Esophagus muscularis mucosa (tissue), 4 donors: Measurements from ENCODE around the gene HIC1. TPM values are rescaled to one million over a fixed set of nuclear protein-coding genes. Genes with fewer than 3 reads are reported as not detected.

Source experiments
- DNase-seq: peaks from one replicate; pipeline ENCODE4 v3.0.0-alpha.2; 2017; ENCODE audit errors: extremely low spot score
- H3K27ac ChIP-seq, 4 donors: fragments of 200-600 bp; sonication (generic); replicated peaks in 1 of 4; 1 replicate in 3 of 4; 2 replicates in 1 of 4; pipeline ENCODE4 v1.5.1; 2016 to 2019; ENCODE audit warnings: mild to moderate bottlenecking in 1 of 4
- H3K27me3 ChIP-seq, 4 donors: fragments of 200-600 bp; sonication (generic); one replicate each; pipeline versions ENCODE4 v1.5.1 to v1.6.0; 2016 to 2019
- H3K36me3 ChIP-seq, 4 donors: fragments of 200-600 bp; sonication (generic); one replicate each; pipeline ENCODE4 v1.5.1; 2016 to 2019
- H3K4me1 ChIP-seq, 4 donors: fragments of 200-600 bp; sonication (generic); one replicate each; pipeline ENCODE4 v1.5.1; 2016 to 2019
- H3K4me3 ChIP-seq, 4 donors: fragments of 200-600 bp; sonication (generic); 1 replicate in 2 of 4; 2 replicates in 2 of 4; pipeline ENCODE4 v1.5.1; 2016 to 2019; ENCODE audit warnings: mild to moderate bottlenecking in 4 of 4, moderate library complexity in 1 of 4
- H3K9me3 ChIP-seq, 4 donors: fragments of 200-600 bp; sonication (generic); 1 replicate in 3 of 4; 2 replicates in 1 of 4; pipeline ENCODE4 v1.5.1; 2016 to 2019
- CTCF ChIP-seq, 3 experiments: fragments of 200-600 bp in 2 of 3; fragments of 450-650 bp in 1 of 3; sonication (generic) in 2 of 3; IDR thresholded peaks; one replicate each; pipeline ENCODE4 v1.5.1; 2017 to 2019; ENCODE audit warnings: antibody characterized with exemption in 3 of 3, mild to moderate bottlenecking in 2 of 3, moderate library complexity in 1 of 3
- EP300 ChIP-seq: sonication (generic); formaldehyde crosslinking; IDR thresholded peaks from one replicate; pipeline ENCODE4 v1.6.1; 2017; ENCODE audit warnings: antibody characterized with exemption
- POLR2A ChIP-seq: fragments of 450-650 bp; IDR thresholded peaks from one replicate; pipeline ENCODE4 v1.6.1; 2017; ENCODE audit warnings: antibody characterized with exemption, moderate library complexity, mild to moderate bottlenecking, low read depth
- POLR2AphosphoS5 ChIP-seq, 2 donors: sonication (generic); formaldehyde crosslinking; IDR thresholded peaks; one replicate each; pipeline ENCODE4 v1.6.1; 2017; ENCODE audit warnings: antibody characterized with exemption in 2 of 2
- WGBS: methylation state at CpG from one replicate; pipeline ENCODE4 v1.1.5; 2018; 5-methylcytosine and 5-hydroxymethylcytosine counted together
- intact Hi-C: fragments of 100-400 bp; cut with DNase I; formaldehyde crosslinking; loops from one replicate; pipeline ENCODE4 v1.15.1; 2023
- total RNA-seq, 4 donors: library from RNA; depleted of rRNA; stranded (reverse); fragments of >200 nt; gene quantifications; one replicate each; pipeline versions ENCODE4 v1.1.0 to v1.2.1, GENCODE V29; 2016

HIC1 gene
- 10 to 100 TPM; 48.6 to 86.4 (median 54.9) TPM for total RNA-seq

- Histone ChIP-seq H3K27me3 (peaks cover 0 to 43% (median 0%) of the 10 kb centered on the region in 4 donors), H3K9me3 (no peaks in the 10 kb centered on the region), H3K27ac (peak within 1 kb of the TSS; percentile 90 to 97 (median 92)), H3K4me1 (peaks cover 54 to 86% (median 81%) of the 10 kb centered on the region in 4 donors), H3K4me3 (peak within 1 kb of the TSS; percentile 66 to 84 (median 72)), H3K36me3 (peaks cover 3 to 23% (median 8%) of the 10 kb centered on the region in 4 donors)
- intact Hi-C loops: loop anchor here (5.0 kb wide), 2 partner anchors 123 to 298 kb away; no protein-coding TSS in a partner anchor
- 8% methylated on average over 7 of the region's 72 CpGs for WGBS
- DNase-seq: peak; percentile 94
- TF ChIP-seq CTCF (IDR thresholded peaks at IDR 0.05): peak in 2 of 3 experiments; percentile 96 to 98
- no peak for TF ChIP-seq EP300
- TF ChIP-seq POLR2AphosphoS5 (IDR thresholded peaks at IDR 0.05): peak; percentile 85 to 87
- peak; percentile 45 for TF ChIP-seq POLR2A
These were observed at the start of gene HIC1 for GRCh38 chr17:2054512-2055291. TSS of gene HIC1 (plus strand) at chr17:2055103. CDS start at chr17:2056691, 1,588 bp downstream.

- H3K4me1 ChIP-seq: peaks cover 0 to 14% (median 10%) of the 10 kb centered on the region in 4 donors
- TF ChIP-seq EP300 (no peak), POLR2AphosphoS5 (IDR thresholded peaks at IDR 0.05) (no peak), POLR2A (no peak), CTCF (IDR thresholded peaks at IDR 0.05) (no peak)
- no peak overlapping the region for H3K27ac ChIP-seq
- no peaks in the 10 kb centered on the region for H3K36me3 ChIP-seq
- no peak overlapping the region for H3K4me3 ChIP-seq
- DNase-seq: no peak
- 84% methylated on average over 15 of the region's 15 CpGs for WGBS
- H3K27me3 ChIP-seq: peaks cover 0 to 3% (median 0%) of the 10 kb centered on the region in 4 donors
- intact Hi-C loops: no loop called here
- H3K9me3 ChIP-seq: no peaks in the 10 kb centered on the region
These were observed 46.4 kb upstream of the HIC1 start for GRCh38 chr17:2008332-2009126.

- Histone ChIP-seq H3K4me3 (no peak overlapping the region), H3K27ac (no peak overlapping the region), H3K27me3 (peaks cover 0 to 3% (median 0%) of the 10 kb centered on the region in 4 donors), H3K9me3 (no peaks in the 10 kb centered on the region), H3K36me3 (no peaks in the 10 kb centered on the region), H3K4me1 (peaks cover 0 to 14% (median 10%) of the 10 kb centered on the region in 4 donors)
- TF ChIP-seq EP300: no peak
- no peak for TF ChIP-seq POLR2A
- intact Hi-C loops: no loop called here
- no peak for DNase-seq
- WGBS: 99% methylated on average over 5 of the region's 10 CpGs
These were observed 45.2 kb upstream of the HIC1 start for GRCh38 chr17:2009737-2010136.

GRCh38 chr17:2011411-2012371, 43.2 kb upstream of the HIC1 start:
- 52% methylated on average over 15 of the region's 24 CpGs for WGBS
- peak overlapping the region in 1 of 4 donors; percentile 14 for H3K4me3 ChIP-seq
- no peaks in the 10 kb centered on the region for H3K9me3 ChIP-seq
- TF ChIP-seq CTCF (IDR thresholded peaks at IDR 0.05): no peak
- no peaks in the 10 kb centered on the region for H3K36me3 ChIP-seq
- intact Hi-C loops: no loop called here
- H3K27me3 ChIP-seq: peaks cover 0 to 8% (median 0%) of the 10 kb centered on the region in 4 donors
- H3K4me1 ChIP-seq: peaks cover 0 to 14% (median 10%) of the 10 kb centered on the region in 4 donors
- DNase-seq: no peak
- peak overlapping the region in 3 of 4 donors; percentile 13 to 66 (median 54) for H3K27ac ChIP-seq
